ENCODE data around the gene GRM7. TPM values are rescaled to one million over a fixed set of nuclear protein-coding genes. Genes with fewer than 3 reads are reported as not detected.

The GRM7 gene
- total RNA-seq, 1 donor from 2014 or later = 0.80 TPM

DNA sequence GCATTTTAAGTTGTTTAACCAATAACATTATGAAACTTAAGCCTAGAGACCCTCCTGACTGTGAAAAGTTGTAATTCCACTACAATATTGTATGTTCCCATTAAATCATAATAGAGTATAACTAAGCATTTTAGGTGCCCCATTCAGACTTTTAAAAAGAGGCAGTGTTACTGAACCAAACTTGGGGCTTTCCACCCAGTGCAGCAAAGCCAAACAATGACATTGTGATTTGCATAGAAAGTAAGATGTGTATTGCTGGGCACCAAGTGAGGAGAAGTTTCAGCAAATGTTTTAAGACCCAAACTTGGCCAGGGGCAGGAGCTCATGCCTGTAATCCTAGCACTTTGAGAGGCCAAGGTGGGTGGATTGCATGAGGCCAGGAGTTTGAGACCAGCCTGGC, 706.2 kb downstream of the GRM7 start:
- Histone ChIP-seq H3K79me2 (ENCODE audit: low read depth) (no peaks in the 10 kb centered on the region), H2AFZ (replicated peaks) (no peak overlapping the region)
- peaks cover 6% of the 10 kb centered on the region for H3K36me3 Mint-ChIP-seq

DNA sequence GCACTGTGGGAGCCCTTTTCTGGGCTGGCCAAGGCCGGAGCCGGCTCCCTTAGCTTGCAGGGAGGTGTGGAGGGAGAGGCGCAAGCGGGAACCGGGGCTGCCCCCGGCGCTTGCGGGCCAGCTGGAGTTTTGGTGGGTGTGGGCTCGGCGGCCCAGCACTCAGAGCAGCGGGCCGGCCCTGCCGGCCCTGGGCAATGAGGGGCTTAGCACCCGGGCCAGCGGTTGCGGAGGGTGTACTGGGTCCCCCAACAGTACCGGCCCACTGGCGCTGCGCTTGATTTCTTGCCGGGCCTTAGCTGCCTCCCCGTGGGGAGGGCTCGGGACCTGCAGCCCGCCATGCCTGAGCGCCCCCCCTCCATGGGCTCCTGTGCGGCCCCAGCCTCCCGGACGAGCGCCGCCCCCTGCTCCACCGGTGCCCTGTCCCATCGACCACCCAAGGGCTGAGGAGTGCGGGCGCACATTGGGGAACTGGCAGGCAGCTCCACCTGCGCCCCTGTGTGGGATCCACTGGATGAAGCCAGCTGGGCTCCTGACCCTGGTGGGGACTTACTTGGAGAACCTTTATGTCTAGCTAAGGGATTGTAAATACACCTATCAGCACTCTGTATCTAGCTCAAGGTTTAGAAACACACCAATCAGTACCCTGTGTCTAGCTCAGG, 707.7 kb downstream of the GRM7 start:
- no peak for DNase-seq (ENCODE audit: low spot score)

More for the DNA sequence above, 706.2 kb downstream of the GRM7 start:
- Mint-ChIP-seq H3K4me1 (no peaks in the 10 kb centered on the region), H3K27ac (no peak overlapping the region), H3K9me3 (peaks cover 23% of the 10 kb centered on the region), H3K4me3 (no peak overlapping the region), H3K27me3 (ENCODE audit: insufficient read depth, low read depth) (peaks cover 4% of the 10 kb centered on the region)
- H3K36me3 ChIP-seq = no peaks in the 10 kb centered on the region
- H3K27ac ChIP-seq = no peak overlapping the region
- no peak for DNase-seq (ENCODE audit: low spot score)
- no peaks in the 10 kb centered on the region for H3F3A ChIP-seq (ENCODE audit: low read depth)
- no peak overlapping the region for H3K9ac ChIP-seq
- TF ChIP-seq EZH2phosphoT487 (IDR thresholded peaks at IDR 0.05) (no peak), EZH2 (IDR thresholded peaks at IDR 0.05) (no peak)
- TF ChIP-seq, protein P1, sequence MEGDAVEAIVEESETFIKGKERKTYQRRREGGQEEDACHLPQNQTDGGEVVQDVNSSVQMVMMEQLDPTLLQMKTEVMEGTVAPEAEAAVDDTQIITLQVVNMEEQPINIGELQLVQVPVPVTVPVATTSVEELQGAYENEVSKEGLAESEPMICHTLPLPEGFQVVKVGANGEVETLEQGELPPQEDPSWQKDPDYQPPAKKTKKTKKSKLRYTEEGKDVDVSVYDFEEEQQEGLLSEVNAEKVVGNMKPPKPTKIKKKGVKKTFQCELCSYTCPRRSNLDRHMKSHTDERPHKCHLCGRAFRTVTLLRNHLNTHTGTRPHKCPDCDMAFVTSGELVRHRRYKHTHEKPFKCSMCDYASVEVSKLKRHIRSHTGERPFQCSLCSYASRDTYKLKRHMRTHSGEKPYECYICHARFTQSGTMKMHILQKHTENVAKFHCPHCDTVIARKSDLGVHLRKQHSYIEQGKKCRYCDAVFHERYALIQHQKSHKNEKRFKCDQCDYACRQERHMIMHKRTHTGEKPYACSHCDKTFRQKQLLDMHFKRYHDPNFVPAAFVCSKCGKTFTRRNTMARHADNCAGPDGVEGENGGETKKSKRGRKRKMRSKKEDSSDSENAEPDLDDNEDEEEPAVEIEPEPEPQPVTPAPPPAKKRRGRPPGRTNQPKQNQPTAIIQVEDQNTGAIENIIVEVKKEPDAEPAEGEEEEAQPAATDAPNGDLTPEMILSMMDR (IDR thresholded peaks at IDR 0.05) = no peak
- no peaks in the 10 kb centered on the region for H4K20me1 ChIP-seq (ENCODE audit: low read depth)
- no peaks in the 10 kb centered on the region for H3K27me3 ChIP-seq
- H3K4me3 ChIP-seq = no peak overlapping the region
- no peaks in the 10 kb centered on the region for H3K4me1 ChIP-seq
- H3K9me3 ChIP-seq (ENCODE audit: low read depth) = no peaks in the 10 kb centered on the region
- H3K4me2 ChIP-seq = no peak overlapping the region

DNA sequence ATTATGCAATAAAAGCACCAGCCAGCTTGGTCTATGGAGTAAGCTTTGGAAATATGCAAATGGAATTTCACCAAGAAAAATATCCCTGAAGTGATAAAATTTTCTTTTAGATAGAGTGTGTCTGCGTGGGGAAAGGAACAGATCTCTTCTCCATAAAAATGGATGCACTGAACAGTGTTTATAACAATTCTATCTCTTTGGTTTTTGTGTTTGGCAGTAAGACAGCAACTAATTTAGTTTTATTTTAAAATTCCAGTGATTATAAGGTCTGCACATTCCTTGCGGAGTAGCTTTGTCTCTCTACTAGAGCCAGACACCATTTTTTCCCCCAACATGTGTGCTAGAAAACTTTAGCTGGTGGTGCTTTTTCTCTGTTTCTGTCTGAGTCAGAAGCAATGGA, 712.4 kb downstream of the GRM7 start:
- Mint-ChIP-seq H3K4me3 (no peak overlapping the region), H3K9me3 (peaks cover 20% of the 10 kb centered on the region), H3K27me3 (ENCODE audit: insufficient read depth, low read depth) (peaks cover 4% of the 10 kb centered on the region), H3K36me3 (peaks cover 6% of the 10 kb centered on the region), H3K27ac (no peak overlapping the region), H3K4me1 (peaks cover 12% of the 10 kb centered on the region)
- Histone ChIP-seq H3K9ac (no peak overlapping the region), H3K27me3 (no peaks in the 10 kb centered on the region), H3K9me3 (ENCODE audit: low read depth) (no peaks in the 10 kb centered on the region), H3K36me3 (no peaks in the 10 kb centered on the region), H4K20me1 (ENCODE audit: low read depth) (no peaks in the 10 kb centered on the region), H3K4me3 (no peak overlapping the region), H3K4me2 (no peak overlapping the region), H3K4me1 (peaks cover 7% of the 10 kb centered on the region), H2AFZ (replicated peaks) (no peak overlapping the region), H3K79me2 (ENCODE audit: low read depth) (no peaks in the 10 kb centered on the region), H3F3A (ENCODE audit: low read depth) (no peaks in the 10 kb centered on the region), H3K27ac (no peak overlapping the region)
- TF ChIP-seq EZH2phosphoT487 (IDR thresholded peaks at IDR 0.05) (no peak), EZH2 (IDR thresholded peaks at IDR 0.05) (no peak)
- TF ChIP-seq, protein P1 (IDR thresholded peaks at IDR 0.05) = no peak
- DNase-seq (ENCODE audit: low spot score) = no peak

More for the DNA sequence above, 707.7 kb downstream of the GRM7 start:
- H3K36me3 ChIP-seq = no peaks in the 10 kb centered on the region
- Mint-ChIP-seq H3K4me3 (no peak overlapping the region), H3K9me3 (peaks cover 23% of the 10 kb centered on the region), H3K27me3 (ENCODE audit: insufficient read depth, low read depth) (peaks cover 4% of the 10 kb centered on the region), H3K36me3 (peaks cover 6% of the 10 kb centered on the region), H3K4me1 (peaks cover under 1% of the 10 kb centered on the region), H3K27ac (no peak overlapping the region)
- H3K4me2 ChIP-seq = no peak overlapping the region
- H3K4me1 ChIP-seq = no peaks in the 10 kb centered on the region
- H2AFZ ChIP-seq (replicated peaks) = no peak overlapping the region
- H3K4me3 ChIP-seq = no peak overlapping the region
- H3K27me3 ChIP-seq = no peaks in the 10 kb centered on the region
- no peaks in the 10 kb centered on the region for H3K9me3 ChIP-seq (ENCODE audit: low read depth)
- H3K79me2 ChIP-seq (ENCODE audit: low read depth) = no peaks in the 10 kb centered on the region
- H3F3A ChIP-seq (ENCODE audit: low read depth) = no peaks in the 10 kb centered on the region
- H3K27ac ChIP-seq = no peak overlapping the region
- H3K9ac ChIP-seq = no peak overlapping the region
- no peaks in the 10 kb centered on the region for H4K20me1 ChIP-seq (ENCODE audit: low read depth)
- TF ChIP-seq EZH2 (IDR thresholded peaks at IDR 0.05) = no peak
- TF ChIP-seq, protein P1 (IDR thresholded peaks at IDR 0.05) = no peak
- TF ChIP-seq EZH2phosphoT487 (IDR thresholded peaks at IDR 0.05) = no peak

All from neural progenitor cell (in vitro differentiated cells).